IPS DF 6.9 (cell line): ENCODE data around the gene IL23R.

Experiments used
- DNase-seq: peaks from one replicate; pipeline ENCODE4 v3.0.0-alpha.2; 2013; ENCODE audit warnings: low read depth, low spot score
- H3K27ac ChIP-seq: one replicate; pipeline ENCODE4 v1.5.1; 2013; ENCODE audit warnings: low read length, control low read depth
- H3K27me3 ChIP-seq: 2 replicates; pipeline ENCODE4 v1.6.1; 2013; ENCODE audit warnings: mild to moderate bottlenecking, low read length; ENCODE audit not compliant: control insufficient read depth, insufficient read depth
- H3K36me3 ChIP-seq: 2 replicates; pipeline ENCODE4 v1.6.1; 2013; ENCODE audit warnings: low read length; ENCODE audit not compliant: control insufficient read depth, insufficient read depth
- H3K4me1 ChIP-seq: 2 replicates; pipeline ENCODE4 v1.6.1; 2013; ENCODE audit warnings: low read length; ENCODE audit not compliant: control insufficient read depth, insufficient read depth
- H3K4me3 ChIP-seq: 2 replicates; pipeline ENCODE4 v1.5.1; 2013; ENCODE audit warnings: mild to moderate bottlenecking, low read length
- H3K9me3 ChIP-seq: 2 replicates; pipeline ENCODE4 v1.6.1; 2013; ENCODE audit warnings: low read length, inconsistent platforms; ENCODE audit not compliant: control insufficient read depth, insufficient read depth
- WGBS: extraction: QIAGEN DNeasy Blood & Tissue Kit; methylation state at CpG from one replicate; pipeline ENCODE4 v1.1.7; 2013; ENCODE audit warnings: mixed read lengths, missing lambda C conversion rate; ENCODE audit not compliant: insufficient read length, insufficient coverage; 5-methylcytosine and 5-hydroxymethylcytosine counted together

The IL23R gene

GRCh38 chr1:67262735-67263134 is 96.5 kb downstream of the IL23R start:
- H3K27me3 ChIP-seq, result no peaks in the 10 kb centered on the region
- H3K27ac ChIP-seq, result no peak overlapping the region
- DNase-seq, result no peak
- H3K4me1 ChIP-seq, result 0 out of 2 replicates have a peak, but pooled peaks cover 1% of the 10 kb centered on the region
- H3K9me3 ChIP-seq, result no peaks in the 10 kb centered on the region
- WGBS, result no CpG with 5 or more reads among the region's 5 CpGs
- no peak overlapping the region for H3K4me3 ChIP-seq
- no peaks in the 10 kb centered on the region for H3K36me3 ChIP-seq

GRCh38 chr1:67264152-67264551 is 97.9 kb downstream of the IL23R start:
- Histone ChIP-seq H3K4me1 (0 out of 2 replicates have a peak, but pooled peaks cover 1% of the 10 kb centered on the region), H3K27me3 (no peaks in the 10 kb centered on the region), H3K36me3 (no peaks in the 10 kb centered on the region), H3K9me3 (no peaks in the 10 kb centered on the region), H3K4me3 (no peak overlapping the region), H3K27ac (no peak overlapping the region)
- no peak for DNase-seq

DNA sequence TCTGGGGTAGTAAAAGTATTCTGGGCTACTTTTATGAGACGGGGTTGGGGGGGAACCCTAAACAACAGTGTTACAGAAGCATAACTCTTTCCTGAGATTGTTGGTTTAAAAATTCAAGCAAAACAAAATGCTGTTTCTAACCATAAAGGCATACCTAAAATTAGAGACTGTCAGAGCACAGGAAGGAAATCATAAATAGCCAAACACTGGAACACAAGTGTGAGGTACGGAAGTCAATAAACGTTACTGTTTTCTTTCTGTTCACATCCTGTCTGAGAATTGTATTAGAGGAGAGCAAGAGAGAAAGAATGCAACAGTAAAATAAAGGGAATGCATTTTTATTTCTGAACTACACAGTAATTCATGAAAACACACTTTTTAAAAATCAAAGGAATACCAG is 98.6 kb downstream of the IL23R start:
- WGBS, result no CpG with 5 or more reads among the region's 3 CpGs
- DNase-seq, result no peak
- no peak overlapping the region for H3K4me3 ChIP-seq
- H3K9me3 ChIP-seq, result no peaks in the 10 kb centered on the region
- no peaks in the 10 kb centered on the region for H3K36me3 ChIP-seq
- H3K4me1 ChIP-seq, result 0 out of 2 replicates have a peak, but pooled peaks cover 1% of the 10 kb centered on the region
- H3K27me3 ChIP-seq, result no peaks in the 10 kb centered on the region
- H3K27ac ChIP-seq, result no peak overlapping the region

DNA sequence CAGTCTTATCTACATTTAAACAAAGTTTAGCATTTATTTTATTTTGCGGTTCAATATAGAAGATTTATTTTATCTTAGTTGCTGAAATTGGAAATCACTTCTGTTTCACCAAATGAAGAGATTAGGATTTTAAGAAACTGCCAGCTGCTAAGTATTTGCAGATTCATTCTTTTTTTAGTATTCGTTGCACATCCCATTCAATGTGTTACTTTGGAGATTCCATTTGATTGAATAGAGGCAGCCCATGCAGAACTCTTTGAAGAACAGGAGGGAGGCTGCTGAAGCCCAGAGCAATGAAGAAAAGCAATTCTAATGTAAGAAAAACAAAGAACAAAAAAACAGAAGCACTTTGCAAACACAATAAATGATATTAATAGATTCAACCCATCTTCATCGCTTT is 102.8 kb downstream of the IL23R start:
- DNase-seq, result no peak
- no CpG with 5 or more reads among the region's 3 CpGs for WGBS
- H3K27ac ChIP-seq, result no peak overlapping the region
- no peaks in the 10 kb centered on the region for H3K27me3 ChIP-seq
- no peaks in the 10 kb centered on the region for H3K36me3 ChIP-seq
- H3K4me1 ChIP-seq, result no peaks in the 10 kb centered on the region
- no peaks in the 10 kb centered on the region; the same call in 1 of the 2 replicates for H3K9me3 ChIP-seq
- H3K4me3 ChIP-seq, result no peak overlapping the region

DNA sequence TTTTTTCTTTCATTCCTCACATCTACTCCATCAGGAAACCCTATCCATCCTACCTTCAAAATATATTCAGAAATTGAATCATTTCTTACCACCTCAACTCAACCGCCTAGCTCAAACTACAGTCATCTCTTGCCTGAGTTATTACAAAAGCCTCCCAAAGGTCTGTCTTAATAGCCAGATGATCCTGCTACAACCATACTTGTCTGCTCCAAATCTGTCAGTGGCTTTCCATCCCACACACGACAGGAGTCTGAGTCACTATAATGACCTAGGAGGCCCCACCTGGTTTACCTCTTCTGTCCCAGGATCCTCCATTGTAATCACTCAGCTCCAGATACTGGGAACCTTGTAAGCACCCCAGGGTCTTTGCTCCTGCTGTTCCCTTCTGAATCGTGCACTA is 104.3 kb downstream of the IL23R start:
- Histone ChIP-seq H3K27me3 (no peaks in the 10 kb centered on the region), H3K4me1 (no peaks in the 10 kb centered on the region), H3K4me3 (no peak overlapping the region), H3K9me3 (no peaks in the 10 kb centered on the region; the same call in 1 of the 2 replicates), H3K27ac (no peak overlapping the region), H3K36me3 (no peaks in the 10 kb centered on the region)
- DNase-seq, result no peak
- 100% methylated on average over 1 of the region's 3 CpGs for WGBS

- no peaks in the 10 kb centered on the region for H3K4me1 ChIP-seq
- H3K27me3 ChIP-seq, result no peaks in the 10 kb centered on the region
- no peak for DNase-seq
- no CpG with 5 or more reads among the region's 4 CpGs for WGBS
- H3K27ac ChIP-seq, result no peak overlapping the region
- H3K9me3 ChIP-seq, result no peaks in the 10 kb centered on the region; the same call in 1 of the 2 replicates
- no peak overlapping the region for H3K4me3 ChIP-seq
- H3K36me3 ChIP-seq, result no peaks in the 10 kb centered on the region
These were observed 107.3 kb downstream of the IL23R start for GRCh38 chr1:67273591-67273990.

DNA sequence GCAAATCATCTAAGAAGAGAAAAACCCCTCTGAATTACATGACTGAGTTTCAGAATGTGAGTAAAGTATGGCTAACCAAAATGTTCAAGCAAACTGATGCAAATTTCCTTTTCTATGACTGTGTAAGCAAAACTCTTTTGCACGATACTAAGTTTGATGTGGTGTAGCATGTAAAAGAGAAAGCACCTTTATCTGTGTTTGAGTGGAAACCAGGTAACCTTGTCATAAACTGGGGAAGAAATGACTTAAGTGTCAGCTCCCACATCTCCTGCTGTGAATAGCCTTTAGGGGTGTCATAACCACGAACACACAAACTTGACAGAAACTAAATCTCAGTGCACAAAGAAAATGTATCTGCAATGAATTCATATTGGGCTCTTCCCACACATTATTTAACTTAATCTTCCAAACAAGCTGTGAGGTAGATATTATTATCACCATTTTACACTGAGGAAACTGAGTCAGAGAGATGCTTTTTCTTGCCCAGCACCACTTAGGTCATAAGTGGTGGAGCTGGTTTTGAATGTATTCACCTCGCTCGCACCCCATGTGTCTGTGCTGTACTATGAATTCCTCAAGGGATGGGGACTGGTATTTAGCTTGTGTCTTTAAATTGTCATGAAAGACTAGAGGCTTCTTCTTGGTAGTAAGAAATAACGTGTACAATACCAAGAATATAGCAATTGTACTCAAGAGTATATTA is 108.5 kb downstream of the IL23R start:
- Histone ChIP-seq H3K27me3 (no peaks in the 10 kb centered on the region), H3K27ac (no peak overlapping the region), H3K9me3 (no peaks in the 10 kb centered on the region; the same call in 1 of the 2 replicates), H3K4me1 (no peaks in the 10 kb centered on the region), H3K36me3 (no peaks in the 10 kb centered on the region), H3K4me3 (no peak overlapping the region)
- DNase-seq, result no peak
- no CpG with 5 or more reads among the region's 5 CpGs for WGBS

GRCh38 chr1:67280696-67281095 is 114.4 kb downstream of the IL23R start:
- H3K27me3 ChIP-seq, result no peaks in the 10 kb centered on the region
- no peaks in the 10 kb centered on the region for H3K36me3 ChIP-seq
- no peaks in the 10 kb centered on the region for H3K4me1 ChIP-seq
- H3K4me3 ChIP-seq, result no peak overlapping the region
- no CpG with 5 or more reads among the region's 5 CpGs for WGBS
- no peaks in the 10 kb centered on the region for H3K9me3 ChIP-seq
- DNase-seq, result no peak
- H3K27ac ChIP-seq, result no peak overlapping the region

DNA sequence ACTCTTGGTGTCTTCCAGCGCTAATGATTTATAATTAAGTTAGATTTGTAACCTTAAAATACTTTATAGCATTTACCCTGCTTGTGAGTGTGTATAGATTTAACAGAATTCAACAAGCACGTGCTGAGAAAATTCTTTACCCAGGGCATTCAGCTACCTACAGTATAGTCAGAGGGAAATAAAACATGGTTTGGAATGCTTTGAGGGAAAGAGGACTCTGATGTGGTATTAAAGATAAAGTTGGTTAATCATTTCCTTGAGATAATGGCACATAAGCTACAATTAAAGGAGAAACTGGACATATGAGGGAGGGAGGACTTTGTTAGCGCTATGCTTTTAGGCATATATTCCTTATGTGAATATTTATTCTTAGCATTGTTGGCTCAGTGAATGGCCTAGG is 115.0 kb downstream of the IL23R start:
- no peak overlapping the region for H3K27ac ChIP-seq
- no peak overlapping the region for H3K4me3 ChIP-seq
- H3K36me3 ChIP-seq, result no peaks in the 10 kb centered on the region
- H3K4me1 ChIP-seq, result no peaks in the 10 kb centered on the region
- WGBS, result no CpG with 5 or more reads among the region's 3 CpGs
- H3K9me3 ChIP-seq, result no peaks in the 10 kb centered on the region
- no peak for DNase-seq
- no peaks in the 10 kb centered on the region for H3K27me3 ChIP-seq

- H3K36me3 ChIP-seq, result no peaks in the 10 kb centered on the region
- no peak for DNase-seq
- WGBS, result no CpG with 5 or more reads among the region's 8 CpGs
- H3K27ac ChIP-seq, result no peak overlapping the region
- no peak overlapping the region for H3K4me3 ChIP-seq
- no peaks in the 10 kb centered on the region for H3K27me3 ChIP-seq
- no peaks in the 10 kb centered on the region for H3K9me3 ChIP-seq
- no peaks in the 10 kb centered on the region for H3K4me1 ChIP-seq
These were observed 119.7 kb downstream of the IL23R start for GRCh38 chr1:67285780-67286488.

- Histone ChIP-seq H3K27ac (no peak overlapping the region), H3K27me3 (no peaks in the 10 kb centered on the region), H3K4me3 (no peak overlapping the region), H3K4me1 (no peaks in the 10 kb centered on the region), H3K9me3 (no peaks in the 10 kb centered on the region), H3K36me3 (no peaks in the 10 kb centered on the region)
- no CpG with 5 or more reads among the region's 4 CpGs for WGBS
- DNase-seq, result no peak
These were observed 124.0 kb downstream of the IL23R start for GRCh38 chr1:67290236-67290635.
